H1 (cell line): Measurements from ENCODE around the gene SOX2. TPM values are rescaled to one million over a fixed set of nuclear protein-coding genes. Genes with fewer than 3 reads are reported as not detected.

Source experiments
- CBX5 ChIP-seq: fragments of 300-800, 300-1000 bp; sonication (generic); IDR thresholded peaks from 2 replicates; pipeline ENCODE4 v1.7.1; 2016; ENCODE audit warnings: antibody characterized with exemption, low read length, low read depth
- CTBP2 ChIP-seq: IDR thresholded peaks from 2 replicates; pipeline ENCODE4 v1.7.0; 2011; ENCODE audit warnings: borderline replicate concordance, mild to moderate bottlenecking, moderate library complexity, mixed read lengths, low read length; ENCODE audit not compliant: insufficient read depth, insufficient read length
- HDAC2 ChIP-seq, 2 experiments: fragments of 300-600 bp in 1 of 2; sonication (generic) in 1 of 2; IDR thresholded peaks; 2 replicates each; pipeline ENCODE4 v1.6.1; 2011 to 2012; ENCODE audit warnings: low read depth in 2 of 2, low read length in 2 of 2, mild to moderate bottlenecking in 2 of 2, moderate library complexity in 2 of 2, borderline replicate concordance in 1 of 2, inconsistent platforms in 1 of 2
- KDM1A ChIP-seq: fragments of 200-600, 300-600 bp; sonication (generic); IDR thresholded peaks from 2 replicates; pipeline ENCODE4 v1.7.1; 2016; ENCODE audit warnings: mild to moderate bottlenecking, low read length, borderline replicate concordance
- RBBP5 ChIP-seq: IDR thresholded peaks from 2 replicates; pipeline ENCODE4 v1.7.1; 2012; ENCODE audit warnings: low read depth, mild to moderate bottlenecking, inconsistent platforms, low read length, moderate library complexity, borderline replicate concordance
- TEAD4 ChIP-seq: IDR thresholded peaks from 2 replicates; pipeline ENCODE4 v1.6.1; 2012; ENCODE audit warnings: low read depth, low read length, inconsistent platforms, mixed read lengths
- polyA plus RNA-seq, 7 experiments: library from polyadenylated mRNA; depleted of rRNA in 3 of 7; stranded (reverse) in 5 of 7; unstranded in 2 of 7; fragments of >200 nt in 5 of 7; fragments of 200-250 nt in 2 of 7; gene quantifications; 1 replicate in 5 of 7; 2 replicates in 1 of 7; 4 replicates in 1 of 7; pipeline versions ENCODE4 v1.2.1 to v1.2.3, GENCODE V29; 2011 to 2013; ENCODE audit warnings: missing spikeins in 2 of 7, mixed read lengths in 2 of 7
- total RNA-seq: library from RNA; stranded (reverse); fragmentation: NEBNext Ultra II Directional; extraction: Animal tissue kit (Norgen Biotek cat#: 25700); gene quantifications from 2 replicates; pipeline ENCODE4 v1.2.1, GENCODE V29; 2021

The SOX2 gene
- total and polyA plus RNA-seq, 2 of the 8 experiments (the other 6 are each of a cell fraction or from before 2014, with no cell fraction given): 149 to 247 TPM

DNA sequence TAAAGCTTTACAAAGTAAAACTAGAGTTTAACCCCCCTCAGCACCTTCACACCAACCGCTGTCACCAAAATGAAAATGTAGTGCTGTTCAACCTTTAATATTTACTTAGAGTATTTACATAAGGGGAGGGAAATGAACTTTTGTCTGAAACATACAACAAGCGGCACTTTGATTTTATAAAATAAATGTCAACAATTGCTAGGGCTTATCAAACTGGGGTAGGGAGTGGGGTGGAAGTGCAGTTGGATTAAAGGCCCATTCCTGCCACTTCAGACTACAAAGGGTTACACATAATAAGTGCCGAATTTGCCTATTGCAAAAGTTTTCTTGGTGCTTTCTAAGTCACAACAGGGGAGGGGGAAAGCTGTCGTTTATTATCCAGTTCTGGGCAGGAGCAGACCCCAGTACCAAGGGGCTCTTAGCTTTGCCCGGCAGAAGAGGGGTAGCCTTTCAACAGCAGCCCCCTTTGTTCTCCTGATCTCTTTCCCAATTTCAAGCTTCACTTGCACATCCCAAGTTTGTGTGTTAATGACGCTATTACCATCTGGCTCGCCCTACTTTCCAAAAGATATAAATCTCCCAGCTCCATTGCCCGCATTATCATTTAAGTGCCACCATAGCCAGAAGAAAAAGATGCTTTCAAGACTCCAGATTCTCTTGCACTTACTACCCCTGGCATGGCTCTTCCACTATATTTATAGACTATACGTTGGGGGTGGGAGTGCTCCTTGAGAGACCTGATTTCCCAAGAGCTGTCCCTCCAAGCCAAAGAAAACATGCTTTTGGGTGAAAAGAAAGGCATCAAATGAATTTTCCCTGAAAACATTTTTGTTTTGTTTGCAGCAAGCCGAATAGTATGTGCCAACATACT lies 17.0 kb downstream of the SOX2 start (continued):
- TF ChIP-seq HDAC2 (IDR thresholded peaks at IDR 0.05; ENCODE audit: borderline replicate concordance in 1 of 2, low read depth in 2 of 2, low read length in 2 of 2) (no peak), CBX5 (no peak), CTBP2 (no peak), KDM1A (no peak), TEAD4 (no peak), RBBP5 (no peak)
